KMS-11 (cell line): ENCODE results near the gene GPSM3.
A peak's percentile ranks its signal among the peaks of the same experiment; 100 is the strongest.

Source experiments
- H2AFZ ChIP-seq: fragments of 200-600 bp; sonication (generic); 2 replicates; pipeline ENCODE4 v1.6.1; 2016; ENCODE audit warnings: antibody characterized with exemption, mixed run types, low read depth
- H3K27ac ChIP-seq: fragments of 200-600 bp; sonication (generic); 2 replicates; pipeline ENCODE4 v1.6.1; 2016; ENCODE audit warnings: mild to moderate bottlenecking, mixed run types
- H3K27me3 ChIP-seq: fragments of 200-600 bp; sonication (generic); 2 replicates; pipeline ENCODE4 v1.6.1; 2017; ENCODE audit warnings: mild to moderate bottlenecking, low read depth, mixed run types, moderate library complexity; ENCODE audit not compliant: insufficient read depth
- H3K36me3 ChIP-seq: fragments of 200-600 bp; sonication (generic); 2 replicates; pipeline ENCODE4 v1.6.1; 2017; ENCODE audit warnings: mild to moderate bottlenecking, mixed run types; ENCODE audit not compliant: insufficient read depth
- H3K4me1 ChIP-seq: fragments of 200-600 bp; sonication (generic); 2 replicates; pipeline ENCODE4 v1.6.1; 2016; ENCODE audit warnings: mild to moderate bottlenecking, low read depth, mixed run types; ENCODE audit not compliant: poor library complexity, severe bottlenecking
- H3K4me2 ChIP-seq: fragments of 200-600 bp; sonication (generic); 2 replicates; pipeline ENCODE4 v1.7.0; 2016; ENCODE audit warnings: mild to moderate bottlenecking, mixed run types
- H3K4me3 ChIP-seq: fragments of 200-600 bp; sonication (generic); IDR thresholded peaks from 2 replicates; pipeline ENCODE4 v1.6.1; 2017; ENCODE audit warnings: low read depth, low read length, mixed read lengths; ENCODE audit not compliant: insufficient read depth
- H3K79me2 ChIP-seq: fragments of 200-600 bp; sonication (generic); 2 replicates; pipeline ENCODE4 v1.6.1; 2016; ENCODE audit warnings: low read depth, mixed run types; ENCODE audit not compliant: insufficient read depth
- H3K9ac ChIP-seq: fragments of 200-600 bp; sonication (generic); 2 replicates; pipeline ENCODE4 v1.6.1; 2016; ENCODE audit warnings: mild to moderate bottlenecking, mixed run types
- H4K20me1 ChIP-seq: fragments of 200-600 bp; sonication (generic); 2 replicates; pipeline ENCODE4 v1.6.1; 2016; ENCODE audit warnings: mild to moderate bottlenecking, mixed run types; ENCODE audit not compliant: insufficient read depth
- CTCF ChIP-seq: fragments of 200-600 bp; sonication (generic); conservative IDR thresholded peaks from 2 replicates; pipeline ENCODE4 v1.6.1; 2017; ENCODE audit warnings: low read depth, mild to moderate bottlenecking, antibody characterized with exemption, low read length, moderate library complexity, mixed read lengths

Gene GPSM3

GRCh38 chr6:32177788-32178546, 14.5 kb downstream of the GPSM3 start, which contains the start of gene RNF5:
Gene RNF5 (plus strand): TSS chr6:32178405. CDS start chr6:32178512, 107 bp downstream.
- TF ChIP-seq CTCF, result no peak

GRCh38 chr6:32177183-32177787, 15.2 kb downstream of the GPSM3 start:
- no peak for TF ChIP-seq CTCF
- no peaks in the 10 kb centered on the region for H4K20me1 ChIP-seq
- no peaks in the 10 kb centered on the region for H3K79me2 ChIP-seq
- H2AFZ ChIP-seq, result peak overlapping the region; percentile 68
- no peaks in the 10 kb centered on the region for H3K27me3 ChIP-seq
- peak overlapping the region; percentile 72 for H3K27ac ChIP-seq
- H3K9ac ChIP-seq, result peak overlapping the region; percentile 67
- H3K4me2 ChIP-seq, result peak overlapping the region; percentile 97
- H3K36me3 ChIP-seq, result no peaks in the 10 kb centered on the region
- H3K4me3 ChIP-seq, result peak overlapping the region; percentile 16
- peaks cover 21% of the 10 kb centered on the region for H3K4me1 ChIP-seq

More at GRCh38 chr6:32177788-32178546, 14.5 kb downstream of the GPSM3 start, which contains the start of gene RNF5:
- Histone ChIP-seq H3K4me1 (peaks cover 21% of the 10 kb centered on the region), H4K20me1 (no peaks in the 10 kb centered on the region), H2AFZ (peak within 1 kb of the TSS; percentile 68), H3K79me2 (no peaks in the 10 kb centered on the region), H3K9ac (peak within 1 kb of the TSS; percentile 67), H3K27me3 (no peaks in the 10 kb centered on the region), H3K27ac (peak within 1 kb of the TSS; percentile 72), H3K4me3 (peak within 1 kb of the TSS; percentile 16), H3K4me2 (peak within 1 kb of the TSS; percentile 97), H3K36me3 (no peaks in the 10 kb centered on the region)

- Histone ChIP-seq H4K20me1 (no peaks in the 10 kb centered on the region), H2AFZ (peak overlapping the region; percentile 68; the same call in 1 of the 2 replicates), H3K27me3 (no peaks in the 10 kb centered on the region), H3K27ac (peak overlapping the region; percentile 72), H3K4me1 (peaks cover 21% of the 10 kb centered on the region), H3K4me2 (peak overlapping the region; percentile 97), H3K4me3 (peak overlapping the region; percentile 16), H3K9ac (peak overlapping the region; percentile 67; the same call in 1 of the 2 replicates), H3K36me3 (no peaks in the 10 kb centered on the region), H3K79me2 (no peaks in the 10 kb centered on the region)
- TF ChIP-seq CTCF, result no peak
Measured at GRCh38 chr6:32176476-32177182, 15.8 kb downstream of the GPSM3 start.

GRCh38 chr6:32175711-32176475, 16.6 kb downstream of the GPSM3 start, which contains the start of gene AGPAT1:
Gene AGPAT1 (minus strand): TSS chr6:32176084. CDS start chr6:32171496, 4,588 bp downstream.
- TF ChIP-seq CTCF, result no peak
- Histone ChIP-seq H3K27ac (peak within 1 kb of the TSS; percentile 72; the same call in 1 of the 2 replicates), H3K4me1 (peaks cover 21% of the 10 kb centered on the region), H3K27me3 (no peaks in the 10 kb centered on the region), H3K79me2 (no peaks in the 10 kb centered on the region), H3K4me2 (peak within 1 kb of the TSS; percentile 97), H3K36me3 (no peaks in the 10 kb centered on the region), H2AFZ (peak within 1 kb of the TSS; percentile 75; the same call in 1 of the 2 replicates), H3K4me3 (peak within 1 kb of the TSS; percentile 16), H4K20me1 (no peaks in the 10 kb centered on the region), H3K9ac (peak within 1 kb of the TSS; percentile 68)
